ENCODE data around the gene CRACR2B. TPM values are rescaled to one million over a fixed set of nuclear protein-coding genes. Genes with fewer than 3 reads are reported as not detected.

Gene CRACR2B
- total RNA-seq = 1.6 and 2.6 TPM in 2 replicates

GRCh38 chr11:827897-828192 is at the start of gene CRACR2B:
Gene CRACR2B (plus strand): TSS chr11:827919. CDS start chr11:828608, 689 bp downstream.

GRCh38 chr11:789943-790342 is 37.8 kb upstream of the CRACR2B start, which contains the start of gene CEND1:
Gene CEND1 (minus strand): TSS chr11:790090. CDS start chr11:788576, 1,514 bp downstream.

GRCh38 chr11:798093-798713 is 29.5 kb upstream of the CRACR2B start, which contains the start of gene SLC25A22:
Gene SLC25A22 (minus strand): TSS chr11:798281. CDS start chr11:795006, 3,275 bp downstream.

GRCh38 chr11:809287-810039 is 18.3 kb upstream of the CRACR2B start, which contains the start of gene RPLP2:
Gene RPLP2 (plus strand): TSS chr11:809967. CDS start chr11:810235, 268 bp downstream.

GRCh38 chr11:818396-819128 is 9.2 kb upstream of the CRACR2B start, which contains the start of gene PNPLA2:
Gene PNPLA2 (plus strand): TSS chr11:818914. CDS start chr11:819719, 805 bp downstream.

GRCh38 chr11:832529-833113 is 4.9 kb downstream of the CRACR2B start, which contains the start of gene CD151:
Gene CD151 (plus strand): TSS chr11:832952. CDS start chr11:836070, 3,118 bp downstream.

GRCh38 chr11:842370-843002 is 14.8 kb downstream of the CRACR2B start, which contains the start of the genes POLR2L and TSPAN4:
Gene POLR2L (minus strand): TSS chr11:842529. CDS start chr11:842508, 21 bp downstream.
Gene TSPAN4 (plus strand): TSS chr11:842852. CDS start chr11:850305, 7,453 bp downstream.

Small RNAs within 50 kb of the gene (small RNA-seq; reads per million reads assigned to genes)
- gene SNORA52 = not detected

Other genes starting within 250 kb of the CRACR2B start
- 9.0 and 9.1 TPM in 2 replicates for gene IRF7, start 212.0 kb upstream of the CRACR2B start, total RNA-seq
- not detected in 2 replicates for gene CDHR5, start 203.0 kb upstream of the CRACR2B start, total RNA-seq
- gene SCT, start 200.7 kb upstream of the CRACR2B start, total RNA-seq = not detected in 2 replicates
- gene DRD4, start 190.7 kb upstream of the CRACR2B start, total RNA-seq = not detected in 2 replicates
- 24.9 and 29.7 TPM in 2 replicates for gene DEAF1, start 132.7 kb upstream of the CRACR2B start, total RNA-seq
- gene TMEM80, start 132.1 kb upstream of the CRACR2B start, total RNA-seq = 11.1 and 15.0 TPM in 2 replicates
- 26.9 and 28.9 TPM in 2 replicates for gene EPS8L2, start 121.7 kb upstream of the CRACR2B start, total RNA-seq
- 223 and 244 TPM in 2 replicates for gene TALDO1, start 80.5 kb upstream of the CRACR2B start, total RNA-seq
- 21.0 and 26.9 TPM in 2 replicates for gene GATD1, start 50.4 kb upstream of the CRACR2B start, total RNA-seq
- gene CEND1, start 37.8 kb upstream of the CRACR2B start, total RNA-seq = 0.26 and 0.32 TPM in 2 replicates
- gene SLC25A22, start 29.6 kb upstream of the CRACR2B start, total RNA-seq = 8.8 and 11.1 TPM in 2 replicates
- gene PIDD1, start 22.7 kb upstream of the CRACR2B start, total RNA-seq = 4.0 and 4.4 TPM in 2 replicates
- 175 and 207 TPM in 2 replicates for gene RPLP2, start 18.0 kb upstream of the CRACR2B start, total RNA-seq
- gene PNPLA2, start 9.0 kb upstream of the CRACR2B start, total RNA-seq = 30.6 and 44.2 TPM in 2 replicates
- gene CD151, start 5.0 kb downstream of the CRACR2B start, total RNA-seq = 463 and 552 TPM in 2 replicates
- gene POLR2L, start 14.6 kb downstream of the CRACR2B start, total RNA-seq = 76.4 and 102 TPM in 2 replicates
- gene TSPAN4, start 14.9 kb downstream of the CRACR2B start, total RNA-seq = 192 and 199 TPM in 2 replicates
- gene CHID1, start 82.9 kb downstream of the CRACR2B start, total RNA-seq = 38.0 and 48.3 TPM in 2 replicates
- gene AP2A2, start 98.0 kb downstream of the CRACR2B start, total RNA-seq = 36.5 and 39.1 TPM in 2 replicates
- gene MUC6, start 208.8 kb downstream of the CRACR2B start, total RNA-seq = not detected in 2 replicates
- not detected in 2 replicates for gene MUC2, start 247.0 kb downstream of the CRACR2B start, total RNA-seq

Data from articular chondrocyte of knee joint (primary cell).